ENCODE results near the gene SALL4. TPM values are rescaled to one million over a fixed set of nuclear protein-coding genes. Genes with fewer than 3 reads are reported as not detected.

The SALL4 gene
- total RNA-seq, 1 experiment from 2014 or later: 279 TPM

- Mint-ChIP-seq H3K36me3 (ENCODE audit: insufficient read depth in 1 of 3, low read depth in 3 of 3) (peaks cover 5 to 12% (median 7%) of the 10 kb centered on the region in 3 experiments), H3K9me3 (peaks cover 0 to 3% of the 10 kb centered on the region in 2 experiments; a peak in 3 of 5 replicates), H3K27ac (peak overlapping the region; percentile 79 to 99 (median 94); a peak in 6 of 7 replicates), H3K27me3 (ENCODE audit: low read depth) (no peaks in the 10 kb centered on the region; the same call in 1 of the 2 replicates), H3K4me3 (peak overlapping the region; percentile 97 to 98), H3K4me1 (peaks cover 20 to 24% of the 10 kb centered on the region in 2 experiments)
- H3K4ac ChIP-seq (ENCODE audit: low read depth, low read length): no peak overlapping the region
- H2BK12ac ChIP-seq (ENCODE audit: insufficient read length, low read depth, low read length): no peak overlapping the region
- H3K4me2 ChIP-seq (ENCODE audit: insufficient read depth, insufficient read length, low read length): peak overlapping the region; percentile 61
- H3K23me2 ChIP-seq (ENCODE audit: insufficient read length, low read depth, low read length, poor library complexity, severe bottlenecking): peaks cover 17% of the 10 kb centered on the region
- TF ChIP-seq CTCF (conservative IDR thresholded peaks at IDR 0.05): no peak
- H4K5ac ChIP-seq (ENCODE audit: insufficient read length, low read depth, low read length): no peak overlapping the region
- no peaks in the 10 kb centered on the region for H3K79me1 ChIP-seq (ENCODE audit: insufficient read depth, low read depth, low read length, poor library complexity, severe bottlenecking)
- H4K8ac ChIP-seq (replicated peaks; ENCODE audit: insufficient read length, low read depth, low read length): no peak overlapping the region
- H2AFZ ChIP-seq (ENCODE audit: low read length): no peak overlapping the region
- WGBS (ENCODE audit: extremely low coverage, insufficient read length, low lambda C conversion rate): no CpG with 5 or more reads among the region's 4 CpGs
- no peak overlapping the region for H3K56ac ChIP-seq (ENCODE audit: insufficient read length, low read depth, low read length)
- H2AK5ac ChIP-seq (ENCODE audit: insufficient read length, low read length): no peak overlapping the region
- H2BK5ac ChIP-seq (ENCODE audit: insufficient read length, low read length): no peak overlapping the region
- no peak overlapping the region for H2BK120ac ChIP-seq (ENCODE audit: low read depth, low read length, poor library complexity, severe bottlenecking)
- H3K79me2 ChIP-seq (ENCODE audit: insufficient read depth, low read length): peaks cover 16% of the 10 kb centered on the region
- H3K18ac ChIP-seq (ENCODE audit: insufficient read length, low read depth, low read length): no peak overlapping the region
- no peak overlapping the region for H2BK20ac ChIP-seq (ENCODE audit: low read depth, low read length, poor library complexity, severe bottlenecking)
- H3K27ac ChIP-seq (ENCODE audit: insufficient read length, low read depth, low read length): no peak overlapping the region
- H3K9ac ChIP-seq (ENCODE audit: extremely low read depth, insufficient read length, low read length): no peak overlapping the region
- DNase-seq: no peak
- H3K4me1 ChIP-seq (ENCODE audit: insufficient read depth, low read length): no peaks in the 10 kb centered on the region; the same call in 1 of the 2 replicates
- no peak overlapping the region for H3T11ph ChIP-seq (ENCODE audit: low read length)
- no peak overlapping the region for H2BK15ac ChIP-seq (ENCODE audit: low read depth, low read length)
- no peaks in the 10 kb centered on the region for H4K20me1 ChIP-seq (ENCODE audit: control insufficient read depth, insufficient read depth, insufficient read length)
- no peaks in the 10 kb centered on the region for H3K9me3 ChIP-seq (ENCODE audit: control insufficient read depth, low read depth, low read length)
- no peak overlapping the region for H3K23ac ChIP-seq (ENCODE audit: insufficient read length, low read depth, low read length)
- H3K14ac ChIP-seq (ENCODE audit: insufficient read depth, low read length): no peak overlapping the region
- no peak overlapping the region for H4K91ac ChIP-seq (ENCODE audit: insufficient read length, low read depth, low read length)
- H3K27me3 ChIP-seq (ENCODE audit: insufficient read depth, low read length): no peaks in the 10 kb centered on the region
Observed at GRCh38 chr20:51803148-51803854, 980 bp upstream of the SALL4 start.
